Skeletal muscle cell (primary cell): ENCODE data around the gene ZNF467.

Source experiments
- DNase-seq: peaks from one replicate; pipeline ENCODE4 v3.0.0-alpha.2; 2010; ENCODE audit warnings: low read depth
- H3K4me3 ChIP-seq: 2 replicates; pipeline ENCODE4 v1.5.1; 2011; ENCODE audit warnings: low read depth, mild to moderate bottlenecking, control low read depth, low read length, moderate library complexity

ZNF467 gene

DNA sequence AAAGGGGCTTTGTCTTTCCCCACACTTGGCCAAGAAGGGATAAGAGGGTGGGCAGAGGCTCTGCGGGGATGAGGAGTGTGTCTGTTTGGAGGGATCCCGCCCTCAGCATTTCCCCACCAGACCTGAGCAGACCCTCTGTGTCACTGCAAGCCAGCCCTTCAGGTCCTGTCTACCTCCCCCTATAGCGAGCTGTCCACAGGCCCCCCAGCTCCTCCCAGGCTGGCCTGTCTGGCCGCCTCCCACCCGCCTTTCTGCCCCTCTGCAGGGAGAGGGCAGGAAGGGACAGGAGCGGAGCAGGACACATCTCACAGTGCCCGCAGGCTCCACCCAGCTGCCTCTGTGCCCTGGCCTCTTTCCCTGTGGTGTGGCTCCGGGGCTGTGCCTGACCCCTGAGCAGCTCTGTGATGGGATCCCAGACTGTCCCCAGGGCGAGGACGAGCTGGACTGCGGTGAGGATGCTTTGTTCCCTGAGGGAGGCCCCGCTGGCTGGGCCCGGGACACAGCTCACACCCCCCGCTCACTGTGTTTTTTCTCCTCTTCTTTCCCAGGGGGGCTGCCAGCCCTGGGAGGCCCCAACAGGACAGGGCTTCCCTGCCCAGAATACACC lies 17.5 kb upstream of the ZNF467 start:
- no peak overlapping the region for H3K4me3 ChIP-seq
- no peak for DNase-seq

DNA sequence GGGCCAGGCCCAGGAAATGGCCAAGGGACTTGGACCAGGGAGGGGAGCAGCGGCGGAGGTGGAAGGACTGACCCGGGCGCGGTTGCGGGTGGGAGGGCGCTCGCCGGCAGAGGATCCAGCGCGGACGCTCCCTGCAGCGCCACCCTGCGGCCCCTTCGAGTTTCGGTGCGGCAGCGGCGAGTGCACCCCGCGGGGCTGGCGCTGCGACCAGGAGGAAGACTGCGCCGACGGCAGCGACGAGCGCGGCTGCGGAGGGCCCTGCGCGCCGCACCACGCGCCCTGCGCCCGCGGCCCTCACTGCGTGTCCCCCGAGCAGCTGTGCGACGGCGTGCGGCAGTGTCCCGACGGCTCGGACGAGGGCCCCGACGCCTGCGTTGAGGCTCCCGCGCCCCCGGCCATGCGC lies 16.8 kb upstream of the ZNF467 start:
- DNase-seq = no peak
- no peak overlapping the region for H3K4me3 ChIP-seq

DNA sequence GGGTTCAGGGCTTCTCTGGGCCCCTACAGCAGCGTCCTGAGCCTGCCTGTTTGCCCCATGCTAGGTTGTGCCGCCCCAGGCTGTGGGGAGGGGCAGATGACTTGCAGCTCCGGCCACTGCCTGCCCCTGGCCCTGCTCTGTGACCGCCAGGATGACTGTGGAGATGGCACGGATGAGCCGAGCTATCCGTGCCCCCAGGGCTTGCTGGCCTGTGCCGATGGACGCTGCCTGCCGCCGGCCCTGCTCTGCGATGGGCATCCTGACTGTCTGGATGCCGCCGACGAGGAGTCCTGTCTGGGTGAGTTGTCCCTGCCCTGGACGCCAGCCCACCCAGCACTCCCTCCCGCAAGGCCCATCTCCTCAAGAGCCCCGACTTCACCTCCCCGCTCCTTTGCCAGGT lies 15.7 kb upstream of the ZNF467 start:
- no peak for DNase-seq
- no peak overlapping the region for H3K4me3 ChIP-seq

GRCh38 chr7:149788300-149788851 lies 15.0 kb upstream of the ZNF467 start:
- H3K4me3 ChIP-seq = no peak overlapping the region
- no peak for DNase-seq

DNA sequence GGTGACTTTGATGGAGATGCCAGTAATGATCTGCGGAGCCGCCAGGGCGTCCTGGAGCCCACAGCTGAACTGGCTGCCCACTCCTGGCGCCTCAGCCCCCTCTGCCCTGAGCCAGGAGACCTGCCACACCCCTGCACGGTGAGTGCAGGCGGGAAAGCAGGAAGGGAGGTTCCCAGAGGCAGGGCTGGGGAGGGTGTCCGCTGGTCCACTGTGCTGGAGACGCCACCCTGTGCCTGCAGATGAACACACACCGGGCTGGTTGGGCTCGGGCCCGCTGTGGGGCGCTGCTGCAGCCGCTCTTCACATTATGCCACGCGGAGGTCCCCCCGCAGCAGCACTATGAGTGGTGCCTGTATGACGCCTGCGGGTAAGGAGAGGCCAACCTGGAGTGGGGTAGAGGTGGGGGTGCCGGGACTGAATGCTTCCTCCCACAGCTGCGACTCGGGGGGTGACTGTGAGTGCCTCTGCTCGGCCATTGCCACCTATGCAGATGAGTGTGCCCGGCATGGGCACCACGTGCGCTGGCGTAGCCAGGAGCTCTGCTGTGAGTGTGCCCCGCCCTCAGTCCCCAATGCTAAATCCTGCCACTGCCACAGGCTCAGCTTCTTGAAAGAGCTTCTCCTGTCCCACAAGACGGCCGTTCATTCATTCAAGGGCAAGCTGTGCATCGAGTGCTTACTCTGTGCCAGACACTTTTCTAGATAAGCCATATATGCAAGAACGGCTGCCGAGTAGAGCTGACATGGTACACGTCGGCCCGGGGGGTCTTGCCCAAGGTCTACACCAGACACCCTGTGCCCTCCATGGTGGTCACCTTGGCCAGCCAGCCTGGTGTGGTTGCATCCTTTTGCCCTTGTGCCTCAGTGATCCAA lies 14.3 kb upstream of the ZNF467 start:
- no peak overlapping the region for H3K4me3 ChIP-seq
- no peak for DNase-seq

- no peak for DNase-seq
- no peak overlapping the region for H3K4me3 ChIP-seq
Observed at GRCh38 chr7:149785983-149786382, 12.6 kb upstream of the ZNF467 start.

DNA sequence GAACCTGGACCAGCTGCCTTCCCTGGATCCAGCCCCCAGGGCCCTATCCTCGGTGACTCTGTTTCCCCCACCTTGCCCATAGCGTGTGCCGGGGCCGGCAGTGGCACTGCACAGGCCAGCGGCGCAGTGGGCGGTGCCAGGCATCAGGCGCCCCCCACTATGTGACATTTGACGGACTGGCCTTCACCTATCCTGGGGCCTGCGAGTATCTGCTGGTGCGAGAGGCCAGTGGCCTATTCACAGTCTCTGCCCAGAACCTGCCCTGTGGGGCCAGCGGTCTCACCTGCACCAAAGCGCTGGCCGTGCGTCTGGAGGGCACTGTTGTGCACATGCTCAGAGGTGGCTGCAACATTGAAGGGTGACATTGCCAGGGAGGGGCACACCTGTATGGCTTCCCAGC lies 12.0 kb upstream of the ZNF467 start:
- DNase-seq = no peak
- no peak overlapping the region for H3K4me3 ChIP-seq

GRCh38 chr7:149784251-149784608 lies 10.8 kb upstream of the ZNF467 start:
- no peak for DNase-seq
- H3K4me3 ChIP-seq = no peak overlapping the region

GRCh38 chr7:149783386-149784250 lies 10.2 kb upstream of the ZNF467 start:
- no peak overlapping the region for H3K4me3 ChIP-seq
- no peak for DNase-seq

DNA sequence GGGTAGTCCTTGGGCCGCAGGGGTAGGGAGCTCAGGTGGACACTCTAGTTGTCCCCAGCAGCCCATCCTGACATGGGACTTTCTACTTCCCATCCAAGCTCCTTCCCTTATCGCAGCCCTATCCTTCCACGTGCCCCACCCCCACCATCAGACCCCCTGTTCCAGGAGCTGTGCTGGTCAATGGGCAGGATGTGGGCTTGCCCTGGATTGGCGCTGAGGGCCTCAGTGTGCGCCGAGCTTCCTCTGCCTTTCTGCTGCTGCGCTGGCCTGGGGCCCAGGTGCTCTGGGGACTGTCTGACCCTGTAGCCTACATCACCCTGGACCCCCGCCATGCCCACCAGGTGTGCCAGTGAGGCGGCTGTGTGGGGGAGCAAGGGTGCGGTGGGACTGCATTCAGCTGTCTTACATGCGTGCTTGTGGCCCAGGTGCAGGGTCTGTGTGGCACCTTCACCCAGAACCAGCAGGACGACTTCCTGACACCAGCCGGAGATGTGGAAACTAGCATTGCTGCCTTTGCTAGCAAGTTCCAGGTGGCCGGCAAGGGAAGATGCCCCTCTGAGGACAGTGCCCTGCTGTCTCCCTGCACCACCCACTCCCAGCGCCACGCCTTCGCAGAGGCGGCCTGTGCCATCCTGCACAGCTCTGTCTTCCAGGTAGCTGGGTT lies 9.4 kb upstream of the ZNF467 start:
- H3K4me3 ChIP-seq = no peak overlapping the region

GRCh38 chr7:149781921-149782320 lies 8.5 kb upstream of the ZNF467 start:
- no peak overlapping the region for H3K4me3 ChIP-seq
- DNase-seq = no peak

More for the DNA sequence above, 9.4 kb upstream of the ZNF467 start:
- no peak for DNase-seq

GRCh38 chr7:149780636-149781419 lies 7.4 kb upstream of the ZNF467 start:
- no peak for DNase-seq
- H3K4me3 ChIP-seq = no peak overlapping the region

- H3K4me3 ChIP-seq = no peak overlapping the region
- DNase-seq = no peak
Observed at GRCh38 chr7:149780056-149780455, 6.7 kb upstream of the ZNF467 start.

DNA sequence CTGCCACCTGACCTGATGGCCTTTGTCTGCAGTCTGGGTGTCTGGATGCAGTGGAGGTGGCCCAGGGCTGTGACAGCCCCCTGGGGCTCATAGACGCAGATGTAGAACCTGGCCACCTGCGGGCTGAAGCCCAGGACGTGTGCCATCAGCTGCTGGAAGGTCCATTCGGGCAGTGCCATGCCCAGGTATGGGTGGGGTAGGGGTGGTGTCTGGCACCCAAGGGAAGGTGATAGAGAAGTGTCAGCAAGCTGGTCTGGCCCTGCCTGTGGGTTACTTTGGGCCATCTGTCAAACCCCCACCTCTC lies 6.1 kb upstream of the ZNF467 start:
- no peak for DNase-seq
- H3K4me3 ChIP-seq = no peak overlapping the region

DNA sequence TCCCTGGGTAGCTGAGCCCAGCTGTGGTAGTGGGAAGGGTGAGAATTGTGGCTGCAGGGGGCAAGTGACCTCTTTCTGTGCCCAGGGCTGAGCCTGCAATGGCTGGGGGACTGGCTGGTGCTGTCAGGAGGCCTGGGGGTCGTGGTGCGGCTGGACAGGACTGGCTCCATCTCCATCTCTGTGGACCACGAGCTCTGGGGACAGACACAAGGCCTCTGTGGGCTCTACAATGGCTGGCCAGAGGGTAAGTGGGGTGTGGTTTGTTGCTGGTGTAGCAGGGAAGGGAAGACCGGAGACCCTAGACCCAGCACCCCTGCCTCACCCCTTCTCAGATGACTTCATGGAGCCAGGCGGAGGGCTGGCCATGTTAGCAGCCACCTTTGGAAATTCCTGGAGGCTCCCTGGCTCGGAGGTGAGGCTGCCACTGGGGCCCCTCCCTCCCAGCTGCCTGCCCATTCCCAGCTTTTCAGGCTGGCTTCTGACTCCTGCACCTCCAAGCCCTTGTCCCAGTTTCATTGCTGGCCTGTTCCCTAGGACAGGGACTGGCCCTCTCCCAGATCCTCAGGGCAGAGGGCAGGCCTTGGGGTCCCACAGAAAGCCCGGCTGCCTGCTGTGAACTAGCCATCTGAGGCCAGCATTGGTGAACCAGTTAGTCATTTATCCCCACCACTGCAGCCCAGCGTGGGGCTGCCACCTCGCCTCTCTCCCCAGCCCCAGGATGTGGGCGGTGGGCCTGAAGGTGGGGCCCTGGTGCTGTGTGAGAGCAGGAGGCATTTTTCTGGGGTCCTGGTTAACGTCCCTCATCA lies 5.5 kb upstream of the ZNF467 start:
- no peak overlapping the region for H3K4me3 ChIP-seq
- DNase-seq = no peak

DNA sequence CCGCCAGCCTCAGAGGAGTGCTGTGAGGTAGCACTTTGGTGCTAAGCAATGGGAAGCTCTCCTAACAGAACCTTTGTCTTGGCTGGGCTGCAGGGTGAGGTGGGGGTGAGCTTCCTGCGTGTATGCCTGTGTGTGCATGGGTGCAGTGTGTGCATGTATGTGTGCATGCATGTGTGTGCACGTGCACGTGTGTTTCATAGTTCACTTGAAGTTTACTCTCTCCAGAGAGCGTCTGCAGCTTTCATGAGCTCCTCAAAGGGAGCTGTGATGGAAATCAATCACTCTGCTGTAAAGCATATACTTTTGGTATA lies 4.9 kb upstream of the ZNF467 start:
- no peak overlapping the region for H3K4me3 ChIP-seq
- DNase-seq = no peak

GRCh38 chr7:149777551-149778326 lies 4.4 kb upstream of the ZNF467 start:
- no peak overlapping the region for H3K4me3 ChIP-seq
- no peak for DNase-seq
